CD4-positive, alpha-beta T cell treated with Interferon alpha-2 for 1 hour (primary cell): ENCODE data around the gene FAM107A.

ENCODE experiments used
- DNase-seq, 2 donors: peaks; one replicate each; pipeline ENCODE4 v3.0.0-alpha.2; 2020 to 2022

FAM107A gene

GRCh38 chr3:58566398-58567250 lies 10.6 kb downstream of the FAM107A start:
- DNase-seq, result no peak

GRCh38 chr3:58565621-58566397 lies 11.4 kb downstream of the FAM107A start:
- DNase-seq, result no peak

- no peak for DNase-seq
These were observed 12.6 kb downstream of the FAM107A start for GRCh38 chr3:58564456-58565160.

GRCh38 chr3:58564054-58564453 lies 13.1 kb downstream of the FAM107A start:
- DNase-seq, result no peak

- no peak for DNase-seq
These were observed 13.7 kb downstream of the FAM107A start for GRCh38 chr3:58563386-58564035.

- DNase-seq, result no peak
These were observed 14.7 kb downstream of the FAM107A start for GRCh38 chr3:58562498-58562897.

- no peak for DNase-seq
These were observed 16.4 kb downstream of the FAM107A start for GRCh38 chr3:58560771-58561311.

- no peak for DNase-seq
These were observed 17.6 kb downstream of the FAM107A start for GRCh38 chr3:58559586-58559985.

GRCh38 chr3:58557491-58557890 lies 19.7 kb downstream of the FAM107A start:
- no peak for DNase-seq

- DNase-seq, result no peak
These were observed 20.4 kb downstream of the FAM107A start for GRCh38 chr3:58556761-58557221.

- no peak for DNase-seq
These were observed 21.2 kb downstream of the FAM107A start for GRCh38 chr3:58556001-58556400.

- no peak for DNase-seq
These were observed 22.0 kb downstream of the FAM107A start for GRCh38 chr3:58555203-58555602.

GRCh38 chr3:58553003-58553402 lies 24.2 kb downstream of the FAM107A start:
- DNase-seq, result no peak

- DNase-seq, result no peak
These were observed 25.5 kb downstream of the FAM107A start for GRCh38 chr3:58551636-58552180.

- DNase-seq, result no peak
These were observed 32.6 kb downstream of the FAM107A start for GRCh38 chr3:58544541-58544940.

GRCh38 chr3:58540176-58540858 lies 36.9 kb downstream of the FAM107A start:
- no peak for DNase-seq

GRCh38 chr3:58539626-58540025 lies 37.6 kb downstream of the FAM107A start:
- DNase-seq, result no peak

- DNase-seq, result no peak
These were observed 39.5 kb downstream of the FAM107A start for GRCh38 chr3:58537412-58538301.

GRCh38 chr3:58536501-58537411 lies 40.4 kb downstream of the FAM107A start, which contains the start of gene ACOX2:
ACOX2 (minus strand) TSS chr3:58537190; CDS start chr3:58535106, 2,084 bp downstream.
- DNase-seq, result no peak
